ENCODE data around the gene PHF13.

GRCh38 chr1:6588128-6588892 lies 25.2 kb upstream of the PHF13 start:
- TF ChIP-seq CTCF (IDR thresholded peaks at IDR 0.05) (no peak), POLR2A (IDR thresholded peaks at IDR 0.05) (no peak), POLR2AphosphoS5 (IDR thresholded peaks at IDR 0.05) (no peak)

Measured in breast epithelium (tissue), 3 donors.